Gastroesophageal sphincter (tissue), 3 donors: Measurements from ENCODE around the gene COX10.

Source experiments
- CTCF ChIP-seq, 4 experiments: fragments of 200-600 bp in 2 of 4; fragments of 450-650 bp in 2 of 4; sonication (generic) in 1 of 4; IDR thresholded peaks; one replicate each; pipeline ENCODE4 v1.5.1; 2017 to 2019; ENCODE audit warnings: antibody characterized with exemption in 4 of 4, mild to moderate bottlenecking in 2 of 4, moderate library complexity in 2 of 4
- EP300 ChIP-seq: sonication (generic); formaldehyde crosslinking; IDR thresholded peaks from one replicate; pipeline ENCODE4 v1.6.1; 2017; ENCODE audit warnings: antibody characterized with exemption, mild to moderate bottlenecking
- POLR2A ChIP-seq, 2 donors: fragments of 450-650 bp; IDR thresholded peaks; one replicate each; pipeline ENCODE4 v1.6.1; 2017; ENCODE audit warnings: antibody characterized with exemption in 2 of 2, mild to moderate bottlenecking in 2 of 2, moderate library complexity in 1 of 2

DNA sequence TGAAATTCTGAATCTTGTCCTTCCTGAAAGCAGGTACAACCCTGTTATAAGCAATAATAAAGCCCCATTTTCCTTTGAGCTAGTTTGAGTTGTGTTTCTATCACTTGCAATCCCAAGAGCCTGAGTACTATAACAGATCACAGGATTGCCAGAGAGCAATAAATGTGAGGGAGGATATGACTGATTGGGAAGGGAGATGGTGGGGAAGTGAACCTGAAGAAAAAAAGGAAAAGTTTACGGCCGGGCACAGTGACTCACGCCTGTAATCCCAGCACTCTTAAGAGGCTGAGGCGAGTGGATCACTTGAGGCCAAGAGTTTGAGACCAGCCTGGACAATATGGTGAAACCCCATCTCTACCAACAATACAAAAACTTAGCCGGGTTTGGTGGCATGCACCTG is 80.4 kb downstream of the COX10 start:
- TF ChIP-seq CTCF (IDR thresholded peaks at IDR 0.05) (no peak), POLR2A (IDR thresholded peaks at IDR 0.05) (no peak), EP300 (no peak)
